GM12873 (cell line): Measurements from ENCODE around the gene NPEPL1.

Experiments
- TF ChIP-seq, protein P1 (sequence below): IDR thresholded peaks from 2 replicates; pipeline ENCODE4 v1.5.1; 2012; ENCODE audit warnings: low read depth, mild to moderate bottlenecking, moderate library complexity, low read length, control low read depth; ENCODE audit not compliant: insufficient read depth; ENCODE audit errors: missing control alignments

NPEPL1 gene

DNA sequence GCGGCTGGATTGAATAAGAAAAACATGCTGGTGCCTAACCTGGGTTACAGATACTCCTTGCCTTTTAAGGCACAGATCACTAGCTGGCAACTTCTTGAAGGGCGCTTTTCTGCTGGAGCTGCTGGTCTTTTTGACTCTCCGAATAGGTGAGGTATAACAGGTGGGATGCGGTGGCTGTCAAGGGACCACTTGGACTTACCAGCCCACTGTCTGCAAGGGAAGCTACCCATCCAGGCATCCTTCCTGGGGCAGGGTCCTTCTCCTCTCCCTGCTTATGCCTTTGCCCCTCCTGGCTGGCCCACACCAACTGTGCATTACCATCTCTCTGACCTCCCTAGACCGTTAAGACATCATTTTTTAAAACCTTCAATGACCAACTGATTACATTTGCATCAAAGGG, 57.4 kb downstream of the NPEPL1 start:
- TF ChIP-seq, protein P1, sequence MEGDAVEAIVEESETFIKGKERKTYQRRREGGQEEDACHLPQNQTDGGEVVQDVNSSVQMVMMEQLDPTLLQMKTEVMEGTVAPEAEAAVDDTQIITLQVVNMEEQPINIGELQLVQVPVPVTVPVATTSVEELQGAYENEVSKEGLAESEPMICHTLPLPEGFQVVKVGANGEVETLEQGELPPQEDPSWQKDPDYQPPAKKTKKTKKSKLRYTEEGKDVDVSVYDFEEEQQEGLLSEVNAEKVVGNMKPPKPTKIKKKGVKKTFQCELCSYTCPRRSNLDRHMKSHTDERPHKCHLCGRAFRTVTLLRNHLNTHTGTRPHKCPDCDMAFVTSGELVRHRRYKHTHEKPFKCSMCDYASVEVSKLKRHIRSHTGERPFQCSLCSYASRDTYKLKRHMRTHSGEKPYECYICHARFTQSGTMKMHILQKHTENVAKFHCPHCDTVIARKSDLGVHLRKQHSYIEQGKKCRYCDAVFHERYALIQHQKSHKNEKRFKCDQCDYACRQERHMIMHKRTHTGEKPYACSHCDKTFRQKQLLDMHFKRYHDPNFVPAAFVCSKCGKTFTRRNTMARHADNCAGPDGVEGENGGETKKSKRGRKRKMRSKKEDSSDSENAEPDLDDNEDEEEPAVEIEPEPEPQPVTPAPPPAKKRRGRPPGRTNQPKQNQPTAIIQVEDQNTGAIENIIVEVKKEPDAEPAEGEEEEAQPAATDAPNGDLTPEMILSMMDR = no peak

DNA sequence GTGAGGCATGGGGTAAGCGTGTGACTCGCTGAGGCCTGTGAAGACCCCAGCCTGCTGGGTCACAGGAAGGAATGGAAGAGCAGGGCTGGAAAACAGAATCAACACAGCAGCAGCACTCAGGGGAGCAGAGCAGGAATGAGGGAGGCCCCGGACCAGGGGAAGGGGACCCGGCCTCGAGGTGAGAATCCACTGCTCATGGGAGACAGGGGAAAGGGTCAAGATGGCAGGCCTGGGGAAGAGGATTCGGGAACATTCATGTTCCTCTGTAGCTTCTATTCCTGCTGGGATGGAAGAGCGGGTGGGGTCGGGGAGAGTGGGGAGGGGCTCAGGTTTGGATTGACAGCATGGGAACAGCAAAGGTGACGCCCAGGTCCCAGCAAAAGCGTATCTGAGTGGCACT, 59.4 kb downstream of the NPEPL1 start:
- TF ChIP-seq, protein P1 = no peak

DNA sequence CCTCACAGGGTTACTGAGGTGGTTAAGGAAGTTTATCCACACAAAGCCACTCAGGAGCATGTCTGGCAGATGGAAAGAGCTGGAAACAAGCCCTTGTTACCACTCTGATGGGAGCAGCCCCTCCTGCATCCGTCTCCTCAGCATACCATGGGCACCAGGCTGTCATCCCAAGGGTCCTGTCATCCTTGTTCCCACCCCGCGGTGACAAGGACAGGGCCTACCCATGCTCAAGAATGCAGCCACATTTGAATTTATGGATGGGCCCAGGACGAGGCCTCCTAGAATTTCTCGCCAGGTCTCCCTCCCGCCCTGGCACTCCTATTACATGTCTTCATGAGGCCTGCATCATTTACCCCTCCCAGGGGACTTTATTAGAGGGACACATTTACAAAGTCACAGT, 60.0 kb downstream of the NPEPL1 start:
- TF ChIP-seq, protein P1 = no peak

DNA sequence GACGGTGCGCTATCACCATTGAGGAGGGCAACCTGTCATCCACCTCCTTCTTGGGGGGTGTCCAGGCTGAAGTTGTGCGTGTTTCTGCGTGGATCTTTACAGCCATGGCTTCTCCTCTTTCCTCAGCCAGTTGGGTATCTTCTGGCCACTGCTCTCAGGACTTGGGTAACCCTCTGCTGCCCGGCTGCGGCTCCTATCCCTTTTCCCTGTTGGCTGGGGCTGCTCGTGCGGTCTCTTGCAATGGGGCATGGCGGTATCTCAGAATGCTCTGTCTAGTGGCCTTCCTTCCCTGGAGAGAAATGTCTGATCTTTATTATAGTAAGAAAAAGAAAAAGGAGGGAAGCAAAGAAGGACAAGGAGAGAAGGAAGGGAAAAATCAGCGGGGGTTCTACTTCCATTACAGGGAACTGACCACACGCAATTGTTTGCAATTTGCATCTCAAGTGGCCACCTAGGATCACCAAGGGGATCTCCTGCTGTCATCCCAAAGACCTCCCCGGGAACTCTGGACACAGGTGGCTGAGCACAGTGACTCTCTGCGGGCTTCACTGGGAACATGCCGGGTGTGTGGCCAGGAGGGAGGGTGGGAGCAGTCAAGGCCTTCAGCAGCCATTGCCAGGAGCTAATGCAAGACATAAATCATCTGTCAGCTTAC, 60.8 kb downstream of the NPEPL1 start:
- TF ChIP-seq, protein P1 = no peak

DNA sequence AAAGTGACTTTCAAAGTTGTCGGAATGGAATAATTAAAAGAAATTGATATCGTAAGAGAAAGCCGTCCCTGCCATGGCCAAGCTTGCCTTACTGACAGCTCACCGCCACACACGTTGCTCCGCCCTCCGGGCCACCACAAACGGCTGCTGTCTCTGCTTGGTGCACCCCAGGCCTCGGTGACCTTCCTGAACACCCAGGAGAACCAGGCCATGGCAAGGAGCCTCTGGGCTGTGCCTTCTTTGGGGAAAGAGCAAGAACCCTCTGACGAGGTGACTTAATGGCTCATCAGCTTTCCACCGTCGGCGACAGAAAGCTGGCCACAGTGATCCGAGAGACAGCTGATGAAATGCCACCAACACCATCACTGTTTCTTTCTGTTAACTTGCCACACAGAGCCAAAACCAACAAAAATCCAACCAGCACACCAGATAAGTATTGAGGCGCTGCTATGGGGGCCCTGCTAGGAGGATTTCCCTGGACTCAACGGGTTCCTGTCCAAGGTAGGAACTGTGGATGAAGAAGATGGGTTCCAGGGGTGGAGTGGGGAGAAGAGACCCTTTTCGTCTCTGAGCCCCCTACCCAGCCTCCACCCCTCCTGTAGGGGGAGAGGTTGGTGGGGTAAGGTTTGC, 61.4 kb downstream of the NPEPL1 start:
- TF ChIP-seq, protein P1 = no peak

DNA sequence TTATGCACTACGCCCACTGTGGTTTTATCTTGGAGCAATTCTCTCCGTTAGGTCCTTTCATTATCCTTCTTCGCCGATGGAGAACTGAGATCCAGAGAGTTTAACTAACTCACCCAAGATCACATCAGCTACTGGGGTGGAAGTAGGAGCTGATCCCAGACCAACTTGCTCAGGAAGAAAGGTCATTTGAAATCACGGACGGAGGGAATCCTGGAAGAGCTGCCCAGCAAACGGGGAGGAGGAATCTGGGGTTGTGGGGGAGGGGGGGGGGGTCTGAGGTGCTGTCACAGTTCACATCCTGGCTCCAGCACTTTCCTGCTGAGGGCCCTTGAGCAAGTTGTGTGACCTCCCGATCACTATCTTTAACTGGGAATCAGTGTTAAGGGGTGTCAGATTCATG, 62.0 kb downstream of the NPEPL1 start:
- TF ChIP-seq, protein P1 = no peak

DNA sequence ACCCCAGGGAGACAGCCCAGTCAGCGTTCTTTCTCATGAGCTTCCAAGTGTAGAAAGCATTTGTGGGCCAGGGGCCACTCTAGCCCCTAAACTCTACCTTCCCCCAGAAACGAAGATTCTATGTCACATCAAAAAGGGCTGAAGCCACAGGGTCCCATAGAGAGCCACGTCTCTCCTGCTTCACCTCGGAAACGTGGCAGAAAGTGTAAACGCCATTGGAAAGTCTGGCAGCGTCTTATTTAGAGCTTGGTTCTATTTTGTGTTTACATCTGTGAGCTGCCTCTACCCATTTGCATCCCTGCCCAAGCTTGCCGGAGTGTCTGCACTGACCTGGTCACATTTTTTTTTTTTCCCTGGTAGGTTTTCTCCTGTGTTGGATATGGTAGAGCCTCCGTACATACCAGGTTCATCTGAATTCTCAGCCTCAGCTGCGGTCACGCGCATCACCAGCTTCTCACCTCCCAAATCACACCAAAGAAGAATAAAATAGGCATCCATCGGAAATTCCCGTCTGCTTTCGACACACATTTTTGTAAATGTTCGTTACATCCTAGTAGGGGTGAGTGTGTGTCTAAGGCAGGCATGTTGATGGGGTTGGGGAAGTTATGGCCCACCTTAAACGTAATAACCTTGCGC, 62.6 kb downstream of the NPEPL1 start:
- TF ChIP-seq, protein P1 = no peak
